CD4-positive, CD25-positive, alpha-beta regulatory T cell (primary cell): ENCODE results near the gene MKX. TPM values are rescaled to one million over a fixed set of nuclear protein-coding genes. Genes with fewer than 3 reads are reported as not detected.

Experiments
- ATAC-seq, 2 donors: fragments of 150-1000 bp; cut with Tn5 transposase; one replicate each; pipeline ENCODE4 v1.10.0; 2021; ENCODE audit warnings: low read depth in 2 of 2, moderate number of reproducible peaks in 2 of 2, moderate library complexity in 1 of 2
- DNase-seq, 3 donors: peaks; one replicate each; pipeline versions ENCODE4 v3.0.0 to v3.0.0-alpha.2; 2012 to 2022; ENCODE audit warnings: mixed read lengths in 1 of 3
- H3K27ac ChIP-seq: one replicate; pipeline ENCODE4 v1.7.0; 2013; ENCODE audit warnings: mild to moderate bottlenecking, low read length; ENCODE audit not compliant: insufficient read depth, poor library complexity, severe bottlenecking
- H3K27me3 ChIP-seq: one replicate; pipeline ENCODE4 v1.7.0; 2013; ENCODE audit warnings: low read length; ENCODE audit not compliant: control insufficient read depth, insufficient read depth
- H3K36me3 ChIP-seq: one replicate; pipeline ENCODE4 v1.7.0; 2013; ENCODE audit warnings: mild to moderate bottlenecking, low read length, moderate library complexity; ENCODE audit not compliant: control insufficient read depth, insufficient read depth
- H3K4me1 ChIP-seq: 2 replicates; pipeline ENCODE4 v1.7.0; 2013; ENCODE audit warnings: mild to moderate bottlenecking, low read length; ENCODE audit not compliant: insufficient read depth, control insufficient read depth, poor library complexity, severe bottlenecking
- H3K4me3 ChIP-seq: one replicate; pipeline ENCODE4 v1.7.0; 2013; ENCODE audit warnings: low read depth, mild to moderate bottlenecking, low read length, moderate library complexity
- H3K9me3 ChIP-seq, 2 experiments: 1 replicate in 1 of 2; 2 replicates in 1 of 2; pipeline ENCODE4 v1.7.0; 2013; ENCODE audit warnings: low read length in 2 of 2, mild to moderate bottlenecking in 1 of 2, moderate library complexity in 1 of 2; ENCODE audit not compliant: control insufficient read depth in 2 of 2
- H3K27ac Mint-ChIP-seq, 3 donors: one replicate each; pipeline ENCODE4 v1.8.0; 2020 to 2022; ENCODE audit warnings: mild to moderate bottlenecking in 3 of 3, mixed read lengths in 3 of 3, moderate library complexity in 2 of 3
- H3K27me3 Mint-ChIP-seq: one replicate; pipeline ENCODE4 v1.8.0; 2022; ENCODE audit warnings: mild to moderate bottlenecking, mixed read lengths
- H3K36me3 Mint-ChIP-seq: one replicate; pipeline ENCODE4 v1.8.0; 2020; ENCODE audit warnings: mixed read lengths
- H3K4me1 Mint-ChIP-seq, 4 donors: one replicate each; pipeline ENCODE4 v1.8.0; 2020 to 2022; ENCODE audit warnings: mixed read lengths in 4 of 4, mild to moderate bottlenecking in 1 of 4
- H3K4me3 Mint-ChIP-seq, 4 donors: one replicate each; pipeline ENCODE4 v1.8.0; 2020 to 2022; ENCODE audit warnings: mild to moderate bottlenecking in 4 of 4, mixed read lengths in 4 of 4, moderate library complexity in 3 of 4
- H3K9me3 Mint-ChIP-seq, 7 donors: one replicate each; pipeline ENCODE4 v1.8.0; 2020 to 2022; ENCODE audit warnings: mixed read lengths in 7 of 7, mild to moderate bottlenecking in 3 of 7, moderate library complexity in 2 of 7
- polyA plus RNA-seq, 4 donors: library from polyadenylated mRNA; unstranded; fragments of 300-500 nt; fragmentation: Illumina TruSeq; gene quantifications; one replicate each; pipeline ENCODE4 v1.2.3, GENCODE V29; 2021
- total RNA-seq: library from RNA; stranded (reverse); gene quantifications from one replicate; pipeline ENCODE4 v1.2.3, GENCODE V29; 2022

The MKX gene
- total and polyA plus RNA-seq, 5 donors from 2014 or later = not detected

DNA sequence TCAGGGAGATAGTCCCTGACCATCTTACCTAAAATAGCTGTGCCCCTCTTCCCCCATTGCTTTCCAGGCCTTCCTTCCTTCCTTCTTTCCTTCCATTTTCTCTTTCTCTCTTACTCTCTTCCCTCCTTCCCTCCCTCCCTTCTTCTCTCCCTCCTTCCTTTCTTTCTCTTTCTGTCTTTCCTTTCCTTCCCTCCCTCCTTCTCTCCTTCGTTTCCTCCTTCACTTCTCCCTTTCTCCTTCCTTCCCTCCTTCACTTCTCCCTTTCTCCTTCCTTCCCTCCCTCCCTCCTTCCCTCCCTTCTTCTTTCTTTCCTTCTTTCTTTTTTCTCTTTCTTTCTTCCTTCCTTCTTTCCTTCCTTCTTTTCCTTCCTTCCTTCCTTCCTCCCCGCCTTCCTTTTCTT lies 24.6 kb upstream of the MKX start:
- no peaks in the 10 kb centered on the region for H3K36me3 Mint-ChIP-seq
- no peaks in the 10 kb centered on the region for H3K4me1 ChIP-seq
- DNase-seq (no peak), ATAC-seq (no peak)
- no peak overlapping the region for H3K4me3 ChIP-seq
- H3K4me1 Mint-ChIP-seq = no peaks in the 10 kb centered on the region
- H3K27ac ChIP-seq = no peak overlapping the region
- H3K27ac Mint-ChIP-seq = no peak overlapping the region
- H3K4me3 Mint-ChIP-seq = no peak overlapping the region
- H3K27me3 ChIP-seq = peaks cover 4% of the 10 kb centered on the region
- peaks cover 22% of the 10 kb centered on the region for H3K27me3 Mint-ChIP-seq
- peaks cover 0 to 6% (median 0%) of the 10 kb centered on the region in 7 donors for H3K9me3 Mint-ChIP-seq
- H3K36me3 ChIP-seq = no peaks in the 10 kb centered on the region
- no peaks in the 10 kb centered on the region for H3K9me3 ChIP-seq

DNA sequence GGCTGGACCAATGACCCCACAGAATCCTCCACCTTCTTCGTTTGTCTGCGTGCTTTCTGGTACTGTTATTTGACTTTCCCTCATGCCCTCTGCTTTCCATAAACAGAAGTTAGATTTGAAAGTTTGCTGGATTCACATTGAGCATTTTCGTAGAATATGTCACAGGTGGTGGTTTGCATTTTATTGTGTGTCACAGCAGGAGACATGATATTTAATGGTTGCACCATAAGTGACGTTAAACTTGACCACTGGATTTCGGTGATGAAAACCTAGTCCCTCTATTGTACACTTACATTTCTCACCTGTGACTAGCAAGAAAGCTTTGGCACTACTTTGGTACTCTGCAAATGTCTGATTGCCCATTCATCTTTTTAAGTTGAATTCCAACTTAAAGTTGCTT lies 15.2 kb upstream of the MKX start:
- Mint-ChIP-seq H3K36me3 (no peaks in the 10 kb centered on the region), H3K4me1 (no peaks in the 10 kb centered on the region), H3K4me3 (no peak overlapping the region), H3K27me3 (peaks cover 15% of the 10 kb centered on the region), H3K27ac (no peak overlapping the region), H3K9me3 (no peaks in the 10 kb centered on the region)
- DNase-seq (no peak), ATAC-seq (no peak)
- Histone ChIP-seq H3K4me1 (no peaks in the 10 kb centered on the region), H3K36me3 (no peaks in the 10 kb centered on the region), H3K9me3 (no peaks in the 10 kb centered on the region), H3K27ac (no peak overlapping the region), H3K4me3 (no peak overlapping the region), H3K27me3 (peaks cover 6% of the 10 kb centered on the region)

DNA sequence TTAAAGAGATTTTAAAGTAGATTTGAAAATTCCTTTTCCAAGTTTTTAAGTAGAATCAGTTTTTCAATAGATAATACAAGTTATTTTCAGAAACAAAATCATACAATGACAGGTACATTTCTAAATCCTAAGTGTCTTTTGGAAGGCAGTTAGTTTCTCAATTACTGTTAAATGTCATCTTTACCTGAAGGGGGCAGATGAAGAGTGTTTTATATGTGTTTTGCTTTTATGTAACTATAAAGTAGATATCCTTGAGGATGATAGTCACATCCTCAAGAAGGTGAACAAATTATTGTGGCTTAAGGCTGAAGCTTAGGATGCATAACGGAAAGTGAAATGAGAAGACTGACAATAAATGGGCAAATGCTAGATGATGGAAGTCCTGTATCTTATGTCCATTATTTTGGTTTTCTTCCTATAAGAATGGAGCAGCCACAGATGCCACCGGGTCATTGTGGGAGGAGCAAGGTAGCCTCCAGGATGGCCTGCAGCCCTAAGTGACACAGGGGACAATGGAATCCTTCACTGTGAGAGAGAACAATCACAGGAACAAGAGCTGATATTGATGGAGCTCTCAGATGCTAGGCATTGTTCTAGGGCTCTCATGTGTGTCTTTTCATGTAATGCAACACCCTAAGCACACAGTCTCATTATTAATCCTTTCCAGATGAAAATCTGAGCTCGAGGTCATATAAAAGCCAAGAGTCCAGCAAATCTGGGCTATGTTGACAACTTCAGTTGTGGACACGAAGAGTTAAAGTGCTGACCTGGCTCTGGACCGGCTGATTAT lies 14.1 kb upstream of the MKX start:
- no peak overlapping the region for H3K4me3 Mint-ChIP-seq
- H3K27ac Mint-ChIP-seq = no peak overlapping the region
- Histone ChIP-seq H3K4me1 (no peaks in the 10 kb centered on the region), H3K27ac (no peak overlapping the region), H3K27me3 (peaks cover 6% of the 10 kb centered on the region), H3K9me3 (no peaks in the 10 kb centered on the region), H3K36me3 (no peaks in the 10 kb centered on the region), H3K4me3 (no peak overlapping the region)
- no peaks in the 10 kb centered on the region for H3K36me3 Mint-ChIP-seq
- no peaks in the 10 kb centered on the region for H3K4me1 Mint-ChIP-seq
- H3K9me3 Mint-ChIP-seq = no peaks in the 10 kb centered on the region
- DNase-seq = no peak
- peaks cover 22% of the 10 kb centered on the region for H3K27me3 Mint-ChIP-seq
- no peak for ATAC-seq

DNA sequence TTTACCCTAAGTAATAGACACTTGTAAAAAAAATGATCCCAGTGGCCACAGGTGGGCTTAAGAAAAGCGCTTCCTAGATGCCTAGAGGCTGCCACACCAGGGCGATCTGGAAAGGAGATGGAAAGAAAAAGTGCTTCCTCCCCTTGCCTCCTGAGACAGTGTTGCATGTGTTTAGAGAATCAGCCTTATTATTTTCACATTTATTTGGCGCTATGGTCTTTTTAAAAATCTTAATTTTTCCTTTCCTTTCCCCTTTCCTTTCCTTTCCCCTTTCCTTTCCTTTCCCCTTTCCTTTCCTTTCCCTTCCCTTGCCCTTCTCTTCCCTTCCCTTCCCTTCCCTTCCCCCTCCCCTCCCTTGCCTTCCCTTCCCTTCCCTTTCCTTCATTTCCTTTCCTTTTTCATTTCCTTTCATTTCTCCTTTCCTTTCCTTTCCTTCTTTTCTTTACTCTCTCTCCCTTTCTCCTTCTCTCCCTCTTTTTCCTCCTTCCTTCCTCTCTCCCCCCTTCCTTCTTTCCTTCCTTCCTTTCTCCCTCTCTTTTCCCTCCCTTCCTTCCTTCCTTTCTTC lies 7.1 kb upstream of the MKX start:
- peaks cover 51% of the 10 kb centered on the region for H3K27me3 Mint-ChIP-seq
- ATAC-seq = no peak
- no peak overlapping the region for H3K4me3 Mint-ChIP-seq
- no peaks in the 10 kb centered on the region for H3K36me3 Mint-ChIP-seq
- H3K9me3 Mint-ChIP-seq = no peaks in the 10 kb centered on the region
- H3K27me3 ChIP-seq = peaks cover 26% of the 10 kb centered on the region
- H3K27ac Mint-ChIP-seq = no peak overlapping the region
- H3K27ac ChIP-seq = no peak overlapping the region
- H3K4me3 ChIP-seq = no peak overlapping the region
- no peaks in the 10 kb centered on the region for H3K36me3 ChIP-seq
- no peak for DNase-seq
- H3K9me3 ChIP-seq = no peaks in the 10 kb centered on the region
- H3K4me1 Mint-ChIP-seq = no peaks in the 10 kb centered on the region
- H3K4me1 ChIP-seq = no peaks in the 10 kb centered on the region

DNA sequence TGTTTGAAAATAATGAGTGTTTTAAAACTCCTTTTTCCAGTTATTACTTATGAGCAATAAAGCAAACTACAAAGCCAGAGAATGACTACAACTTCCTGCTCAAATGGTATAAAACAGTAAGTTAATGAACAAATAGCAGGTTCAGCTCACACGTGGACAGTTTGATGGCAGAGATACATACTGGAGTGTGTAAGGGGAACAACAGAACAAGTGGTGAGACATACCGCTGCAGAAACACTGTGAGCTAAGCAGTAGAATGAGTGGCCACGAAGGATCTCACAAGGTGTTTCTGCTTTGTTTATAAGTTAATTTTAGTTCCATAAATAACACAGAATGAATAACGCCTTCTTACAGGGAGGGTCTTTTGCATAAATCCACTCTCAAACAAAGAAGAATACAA lies 3.0 kb upstream of the MKX start:
- Mint-ChIP-seq H3K36me3 (no peaks in the 10 kb centered on the region), H3K27me3 (peaks cover 70% of the 10 kb centered on the region), H3K9me3 (peaks cover 0 to 2% (median 0%) of the 10 kb centered on the region in 7 donors), H3K4me1 (peaks cover 0 to 30% (median 9%) of the 10 kb centered on the region in 4 donors), H3K27ac (no peak overlapping the region), H3K4me3 (no peak overlapping the region)
- Histone ChIP-seq H3K4me3 (no peak overlapping the region), H3K36me3 (no peaks in the 10 kb centered on the region), H3K27ac (no peak overlapping the region), H3K9me3 (no peaks in the 10 kb centered on the region), H3K4me1 (peaks cover 30% of the 10 kb centered on the region), H3K27me3 (peaks cover 35% of the 10 kb centered on the region)
- DNase-seq (no peak), ATAC-seq (no peak)

DNA sequence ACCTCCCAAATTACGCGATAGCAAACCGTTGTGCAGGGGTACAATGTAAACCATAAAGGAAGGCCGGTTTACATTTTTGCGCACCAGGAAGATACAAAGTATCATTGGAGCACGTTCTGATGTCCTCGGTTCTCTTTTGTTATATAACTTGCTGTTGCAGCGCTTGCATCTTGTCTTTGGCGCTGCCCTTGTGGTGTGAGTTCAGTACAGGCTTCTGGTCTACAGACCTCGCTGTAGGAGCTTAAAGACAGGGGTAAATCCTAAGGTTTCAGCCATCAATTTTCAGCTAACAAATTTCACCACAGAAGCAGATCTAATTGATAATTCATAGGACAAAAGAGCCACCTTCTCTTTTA lies 1.5 kb upstream of the MKX start:
- Mint-ChIP-seq H3K4me3 (no peak overlapping the region), H3K27me3 (peaks cover 74% of the 10 kb centered on the region), H3K4me1 (peaks cover 0 to 31% (median 9%) of the 10 kb centered on the region in 4 donors), H3K27ac (no peak overlapping the region), H3K36me3 (no peaks in the 10 kb centered on the region), H3K9me3 (peaks cover 0 to 2% (median 0%) of the 10 kb centered on the region in 7 donors)
- H3K27ac ChIP-seq = no peak overlapping the region
- peaks cover 46% of the 10 kb centered on the region for H3K4me1 ChIP-seq
- DNase-seq = no peak
- no peaks in the 10 kb centered on the region for H3K9me3 ChIP-seq
- no peak for ATAC-seq
- H3K4me3 ChIP-seq = no peak overlapping the region
- no peaks in the 10 kb centered on the region for H3K36me3 ChIP-seq
- peaks cover 35% of the 10 kb centered on the region for H3K27me3 ChIP-seq

DNA sequence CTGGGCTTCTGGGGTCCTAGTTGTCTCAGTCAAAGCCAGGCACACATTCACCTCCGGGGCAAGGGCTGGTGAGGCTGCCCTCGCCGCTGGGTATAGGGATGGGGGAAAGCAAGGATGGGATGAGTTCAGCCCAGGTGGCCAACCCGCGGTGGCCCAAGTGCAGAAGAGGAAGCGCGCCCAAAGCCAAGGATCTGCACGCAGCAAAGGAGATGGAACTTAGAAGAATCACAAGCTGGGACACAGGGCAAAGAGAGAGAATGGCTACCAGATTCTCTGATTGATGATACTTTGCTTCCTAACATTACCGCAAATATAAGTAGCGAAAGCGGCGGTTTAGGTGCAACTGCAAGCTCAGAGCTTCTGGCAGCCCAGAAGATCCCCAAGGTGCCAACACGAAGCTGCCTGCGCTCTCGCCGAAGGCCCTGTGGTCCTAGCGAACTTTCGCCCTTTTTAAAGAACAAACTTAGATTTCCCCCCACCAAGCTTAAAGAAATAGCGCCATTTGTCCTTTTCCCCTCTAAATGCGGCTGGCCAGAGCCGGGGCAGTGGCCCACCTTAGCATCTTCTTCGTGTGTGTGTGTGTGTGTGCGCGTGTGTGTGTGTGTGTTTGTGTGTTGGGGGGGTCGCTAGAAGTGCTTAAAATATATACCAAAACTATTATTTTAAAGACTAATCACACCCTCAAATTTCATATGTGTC lies 927 bp upstream of the MKX start:
- Histone ChIP-seq H3K4me1 (peaks cover 51% of the 10 kb centered on the region), H3K27me3 (peaks cover 38% of the 10 kb centered on the region), H3K27ac (no peak overlapping the region), H3K9me3 (no peaks in the 10 kb centered on the region), H3K36me3 (no peaks in the 10 kb centered on the region), H3K4me3 (no peak overlapping the region)
- Mint-ChIP-seq H3K27ac (peak overlapping the region in 1 of 3 donors; percentile 32), H3K36me3 (no peaks in the 10 kb centered on the region), H3K27me3 (peaks cover 79% of the 10 kb centered on the region), H3K9me3 (peaks cover 0 to 2% (median 0%) of the 10 kb centered on the region in 7 donors), H3K4me3 (peak overlapping the region in 3 of 4 donors; percentile 22 to 62 (median 48)), H3K4me1 (peaks cover 0 to 36% (median 9%) of the 10 kb centered on the region in 4 donors)
- ATAC-seq (no peak), DNase-seq (peak in 1 of 3 donors; percentile 12)
